Breast epithelium (tissue), 3 donors: Measurements from ENCODE around the gene NOL4L.

Experiments
- POLR2A ChIP-seq: fragments of 450-650 bp; IDR thresholded peaks from one replicate; pipeline ENCODE4 v1.6.1; 2016; ENCODE audit warnings: antibody characterized with exemption, mild to moderate bottlenecking, moderate library complexity
- POLR2AphosphoS5 ChIP-seq, 3 donors: sonication (generic); formaldehyde crosslinking; IDR thresholded peaks; one replicate each; pipeline ENCODE4 v1.6.1; 2017; ENCODE audit warnings: antibody characterized with exemption in 3 of 3
- TF ChIP-seq, protein P1 (sequence below), 3 donors: fragments of 450-650 bp; IDR thresholded peaks; one replicate each; pipeline ENCODE4 v1.5.1; 2016 to 2017; ENCODE audit warnings: antibody characterized with exemption in 3 of 3, mild to moderate bottlenecking in 3 of 3, moderate library complexity in 3 of 3

DNA sequence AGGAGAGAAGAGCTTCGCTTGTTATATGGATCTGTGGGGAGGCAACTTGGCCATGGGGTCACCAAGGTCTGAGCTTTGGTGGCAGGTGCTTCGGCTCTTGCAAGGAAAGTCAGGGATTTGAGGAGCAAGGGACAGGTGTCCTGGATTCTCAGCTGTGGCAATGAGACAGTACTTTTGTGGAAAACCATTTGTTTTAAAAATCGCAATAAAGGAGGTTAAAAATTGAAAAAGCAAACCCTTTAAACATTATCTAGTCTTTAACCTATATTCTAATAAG is 64.3 kb downstream of the NOL4L start:
- TF ChIP-seq, protein P1, sequence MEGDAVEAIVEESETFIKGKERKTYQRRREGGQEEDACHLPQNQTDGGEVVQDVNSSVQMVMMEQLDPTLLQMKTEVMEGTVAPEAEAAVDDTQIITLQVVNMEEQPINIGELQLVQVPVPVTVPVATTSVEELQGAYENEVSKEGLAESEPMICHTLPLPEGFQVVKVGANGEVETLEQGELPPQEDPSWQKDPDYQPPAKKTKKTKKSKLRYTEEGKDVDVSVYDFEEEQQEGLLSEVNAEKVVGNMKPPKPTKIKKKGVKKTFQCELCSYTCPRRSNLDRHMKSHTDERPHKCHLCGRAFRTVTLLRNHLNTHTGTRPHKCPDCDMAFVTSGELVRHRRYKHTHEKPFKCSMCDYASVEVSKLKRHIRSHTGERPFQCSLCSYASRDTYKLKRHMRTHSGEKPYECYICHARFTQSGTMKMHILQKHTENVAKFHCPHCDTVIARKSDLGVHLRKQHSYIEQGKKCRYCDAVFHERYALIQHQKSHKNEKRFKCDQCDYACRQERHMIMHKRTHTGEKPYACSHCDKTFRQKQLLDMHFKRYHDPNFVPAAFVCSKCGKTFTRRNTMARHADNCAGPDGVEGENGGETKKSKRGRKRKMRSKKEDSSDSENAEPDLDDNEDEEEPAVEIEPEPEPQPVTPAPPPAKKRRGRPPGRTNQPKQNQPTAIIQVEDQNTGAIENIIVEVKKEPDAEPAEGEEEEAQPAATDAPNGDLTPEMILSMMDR (IDR thresholded peaks at IDR 0.05) = no peak
- TF ChIP-seq POLR2A (no peak), POLR2AphosphoS5 (IDR thresholded peaks at IDR 0.05) (no peak)
